ENCODE measurements around the gene TEX38. TPM values are rescaled to one million over a fixed set of nuclear protein-coding genes. Genes with fewer than 3 reads are reported as not detected.

The TEX38 gene
- total RNA-seq, 1 experiment from 2014 or later: not detected

DNA sequence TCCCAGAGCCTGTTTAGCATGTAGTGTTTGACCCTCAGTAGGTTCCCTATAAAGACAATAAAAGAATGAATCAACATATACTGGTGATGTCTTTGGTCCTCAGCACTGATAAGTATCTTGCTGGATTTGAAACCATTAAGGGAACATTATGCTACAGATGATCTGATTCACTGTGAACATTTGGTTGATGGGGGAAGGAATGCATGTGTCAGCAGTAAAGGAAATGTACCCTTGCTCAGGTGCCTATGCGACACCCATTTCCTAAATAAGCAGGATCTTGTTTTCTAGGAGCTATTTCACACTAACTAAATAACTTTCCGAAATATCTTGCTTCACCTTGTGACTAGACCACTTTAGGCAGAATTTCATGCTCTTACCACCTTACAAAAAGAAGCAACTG, 13.0 kb downstream of the TEX38 start:
- ATAC-seq (no peak), DNase-seq (ENCODE audit: low read depth, low spot score) (no peak)
- CTCF ChIA-PET: no interaction called here
- H3K27me3 ChIP-seq (ENCODE audit: control insufficient read depth, insufficient read depth, low read length): no peaks in the 10 kb centered on the region
- BruUV-seq (replicated peaks): no TSS peak
- POLR2A ChIA-PET: no interaction called here
- no peak overlapping the region for H3K27ac ChIP-seq (ENCODE audit: low read length)
- peaks cover 40% of the 10 kb centered on the region for H3K36me3 ChIP-seq (ENCODE audit: control insufficient read depth, insufficient read depth, low read length)
- in situ Hi-C loops (cut with HindIII; ENCODE audit: low pct_unique_long_range_greater_than_20kb, low sequenced_read_pairs): no loop called here
- H3K4me3 ChIP-seq (ENCODE audit: low read depth in 2 of 2, low read length in 2 of 2): no peak overlapping the region
- TF ChIP-seq TCF7L2 (IDR thresholded peaks at IDR 0.05; ENCODE audit: low read depth, low read length): no peak
- no peak for TF ChIP-seq POLR2AphosphoS5 (IDR thresholded peaks at IDR 0.05; ENCODE audit: low read depth, low read length)
- no peak for TF ChIP-seq SIN3A (IDR thresholded peaks at IDR 0.05; ENCODE audit: borderline replicate concordance, insufficient read depth, low read depth, low read length)
- TF ChIP-seq, protein P1, sequence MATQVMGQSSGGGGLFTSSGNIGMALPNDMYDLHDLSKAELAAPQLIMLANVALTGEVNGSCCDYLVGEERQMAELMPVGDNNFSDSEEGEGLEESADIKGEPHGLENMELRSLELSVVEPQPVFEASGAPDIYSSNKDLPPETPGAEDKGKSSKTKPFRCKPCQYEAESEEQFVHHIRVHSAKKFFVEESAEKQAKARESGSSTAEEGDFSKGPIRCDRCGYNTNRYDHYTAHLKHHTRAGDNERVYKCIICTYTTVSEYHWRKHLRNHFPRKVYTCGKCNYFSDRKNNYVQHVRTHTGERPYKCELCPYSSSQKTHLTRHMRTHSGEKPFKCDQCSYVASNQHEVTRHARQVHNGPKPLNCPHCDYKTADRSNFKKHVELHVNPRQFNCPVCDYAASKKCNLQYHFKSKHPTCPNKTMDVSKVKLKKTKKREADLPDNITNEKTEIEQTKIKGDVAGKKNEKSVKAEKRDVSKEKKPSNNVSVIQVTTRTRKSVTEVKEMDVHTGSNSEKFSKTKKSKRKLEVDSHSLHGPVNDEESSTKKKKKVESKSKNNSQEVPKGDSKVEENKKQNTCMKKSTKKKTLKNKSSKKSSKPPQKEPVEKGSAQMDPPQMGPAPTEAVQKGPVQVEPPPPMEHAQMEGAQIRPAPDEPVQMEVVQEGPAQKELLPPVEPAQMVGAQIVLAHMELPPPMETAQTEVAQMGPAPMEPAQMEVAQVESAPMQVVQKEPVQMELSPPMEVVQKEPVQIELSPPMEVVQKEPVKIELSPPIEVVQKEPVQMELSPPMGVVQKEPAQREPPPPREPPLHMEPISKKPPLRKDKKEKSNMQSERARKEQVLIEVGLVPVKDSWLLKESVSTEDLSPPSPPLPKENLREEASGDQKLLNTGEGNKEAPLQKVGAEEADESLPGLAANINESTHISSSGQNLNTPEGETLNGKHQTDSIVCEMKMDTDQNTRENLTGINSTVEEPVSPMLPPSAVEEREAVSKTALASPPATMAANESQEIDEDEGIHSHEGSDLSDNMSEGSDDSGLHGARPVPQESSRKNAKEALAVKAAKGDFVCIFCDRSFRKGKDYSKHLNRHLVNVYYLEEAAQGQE (IDR thresholded peaks at IDR 0.05; ENCODE audit: insufficient read depth in 1 of 2, low read depth in 2 of 2, low read length in 1 of 2): no peak
- TF ChIP-seq, protein P2, sequence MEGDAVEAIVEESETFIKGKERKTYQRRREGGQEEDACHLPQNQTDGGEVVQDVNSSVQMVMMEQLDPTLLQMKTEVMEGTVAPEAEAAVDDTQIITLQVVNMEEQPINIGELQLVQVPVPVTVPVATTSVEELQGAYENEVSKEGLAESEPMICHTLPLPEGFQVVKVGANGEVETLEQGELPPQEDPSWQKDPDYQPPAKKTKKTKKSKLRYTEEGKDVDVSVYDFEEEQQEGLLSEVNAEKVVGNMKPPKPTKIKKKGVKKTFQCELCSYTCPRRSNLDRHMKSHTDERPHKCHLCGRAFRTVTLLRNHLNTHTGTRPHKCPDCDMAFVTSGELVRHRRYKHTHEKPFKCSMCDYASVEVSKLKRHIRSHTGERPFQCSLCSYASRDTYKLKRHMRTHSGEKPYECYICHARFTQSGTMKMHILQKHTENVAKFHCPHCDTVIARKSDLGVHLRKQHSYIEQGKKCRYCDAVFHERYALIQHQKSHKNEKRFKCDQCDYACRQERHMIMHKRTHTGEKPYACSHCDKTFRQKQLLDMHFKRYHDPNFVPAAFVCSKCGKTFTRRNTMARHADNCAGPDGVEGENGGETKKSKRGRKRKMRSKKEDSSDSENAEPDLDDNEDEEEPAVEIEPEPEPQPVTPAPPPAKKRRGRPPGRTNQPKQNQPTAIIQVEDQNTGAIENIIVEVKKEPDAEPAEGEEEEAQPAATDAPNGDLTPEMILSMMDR (IDR thresholded peaks at IDR 0.05): no peak
- intact Hi-C loops (cut with micrococcal nuclease; ENCODE audit: unreplicated experiment): no loop called here
- no peaks in the 10 kb centered on the region for H3K9me3 ChIP-seq (ENCODE audit: control insufficient read depth, insufficient read depth, low read depth, low read length)
- no peaks in the 10 kb centered on the region for H3K4me1 ChIP-seq (ENCODE audit: control insufficient read depth, insufficient read depth, low read length)

DNA sequence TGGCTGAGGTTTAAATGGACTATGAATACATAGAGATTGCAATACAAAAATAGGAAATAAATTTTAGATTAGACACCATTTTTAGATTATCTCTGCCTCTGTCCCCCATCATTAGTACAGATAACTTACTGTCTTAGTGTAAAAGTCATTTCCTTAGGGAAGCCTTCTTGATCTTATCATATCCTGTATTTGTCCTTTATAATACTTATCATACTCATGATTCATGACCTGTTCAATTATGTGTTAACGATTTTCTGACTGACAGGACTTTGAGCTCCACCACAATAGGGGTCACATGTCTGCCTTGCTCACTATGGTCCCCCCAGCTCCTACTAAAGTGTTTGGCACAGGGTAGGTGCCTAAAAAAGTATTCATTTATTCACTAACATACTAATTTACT, 14.6 kb downstream of the TEX38 start:
- POLR2A ChIA-PET: no interaction called here
- Histone ChIP-seq H3K4me1 (ENCODE audit: control insufficient read depth, insufficient read depth, low read length) (no peaks in the 10 kb centered on the region), H3K36me3 (ENCODE audit: control insufficient read depth, insufficient read depth, low read length) (peaks cover 51% of the 10 kb centered on the region), H3K9me3 (ENCODE audit: control insufficient read depth, insufficient read depth, low read depth, low read length) (no peaks in the 10 kb centered on the region), H3K27me3 (ENCODE audit: control insufficient read depth, insufficient read depth, low read length) (no peaks in the 10 kb centered on the region), H3K4me3 (ENCODE audit: low read depth in 2 of 2, low read length in 2 of 2) (no peak overlapping the region), H3K27ac (ENCODE audit: low read length) (no peak overlapping the region)
- no peak for ATAC-seq
- intact Hi-C loops (cut with micrococcal nuclease; ENCODE audit: unreplicated experiment) (no loop called here), in situ Hi-C loops (cut with HindIII; ENCODE audit: low pct_unique_long_range_greater_than_20kb, low sequenced_read_pairs) (no loop called here)
- CTCF ChIA-PET: no interaction called here
- no peak for TF ChIP-seq TCF7L2 (IDR thresholded peaks at IDR 0.05; ENCODE audit: low read depth, low read length)
- TF ChIP-seq, protein P2 (IDR thresholded peaks at IDR 0.05): no peak
- TF ChIP-seq, protein P1 (IDR thresholded peaks at IDR 0.05; ENCODE audit: insufficient read depth in 1 of 2, low read depth in 2 of 2, low read length in 1 of 2): no peak
- TF ChIP-seq SIN3A (IDR thresholded peaks at IDR 0.05; ENCODE audit: borderline replicate concordance, insufficient read depth, low read depth, low read length): no peak
- TF ChIP-seq POLR2AphosphoS5 (IDR thresholded peaks at IDR 0.05; ENCODE audit: low read depth, low read length): no peak
- DNase-seq (ENCODE audit: low read depth, low spot score): no peak
- no TSS peak for BruUV-seq (replicated peaks)

Data from Panc1 (cell line).